ENCODE results near the gene STAB1.

The STAB1 gene

GRCh38 chr3:52487050-52487787, 7.9 kb upstream of the STAB1 start:
- ATAC-seq: no peak
- DNase-seq: no peak

GRCh38 chr3:52487788-52488691, 7.1 kb upstream of the STAB1 start:
- no peak for DNase-seq
- no peak for ATAC-seq

GRCh38 chr3:52488746-52489145, 6.4 kb upstream of the STAB1 start:
- ATAC-seq: no peak
- DNase-seq: no peak

- no peak for DNase-seq
- ATAC-seq: no peak
These were observed 5.7 kb upstream of the STAB1 start for GRCh38 chr3:52489453-52489852.

- no peak for DNase-seq
- no peak for ATAC-seq
These were observed 4.9 kb upstream of the STAB1 start for GRCh38 chr3:52490035-52490938.

GRCh38 chr3:52490939-52491526, 4.1 kb upstream of the STAB1 start:
- no peak for DNase-seq
- ATAC-seq: no peak

GRCh38 chr3:52492059-52492458, 3.1 kb upstream of the STAB1 start:
- no peak for ATAC-seq
- DNase-seq: no peak

- DNase-seq (no peak), ATAC-seq (no peak)
These were observed 1.7 kb upstream of the STAB1 start for GRCh38 chr3:52493232-52494017.

- no peak for ATAC-seq
- no peak for DNase-seq
These were observed 693 bp upstream of the STAB1 start for GRCh38 chr3:52494445-52494844.

GRCh38 chr3:52495777-52496602, 852 bp downstream of the STAB1 start:
- DNase-seq (no peak), ATAC-seq (no peak)

- ATAC-seq (no peak), DNase-seq (no peak)
These were observed 3.3 kb downstream of the STAB1 start for GRCh38 chr3:52498137-52499054.

GRCh38 chr3:52501046-52501445, 5.9 kb downstream of the STAB1 start:
- ATAC-seq: no peak

GRCh38 chr3:52502001-52502400, 6.9 kb downstream of the STAB1 start:
- DNase-seq (no peak), ATAC-seq (no peak)

More at GRCh38 chr3:52501046-52501445, 5.9 kb downstream of the STAB1 start:
- DNase-seq: no peak

GRCh38 chr3:52502808-52503350, 7.7 kb downstream of the STAB1 start:
- ATAC-seq (no peak), DNase-seq (no peak)

GRCh38 chr3:52503788-52504424, 8.8 kb downstream of the STAB1 start:
- DNase-seq: no peak
- no peak for ATAC-seq

- no peak for ATAC-seq
These were observed 9.8 kb downstream of the STAB1 start for GRCh38 chr3:52504977-52505376.

GRCh38 chr3:52506266-52506966, 11.3 kb downstream of the STAB1 start:
- ATAC-seq (no peak), DNase-seq (no peak)

More at GRCh38 chr3:52504977-52505376, 9.8 kb downstream of the STAB1 start:
- no peak for DNase-seq

- DNase-seq: no peak
These were observed 12.2 kb downstream of the STAB1 start for GRCh38 chr3:52507359-52507758.

More at GRCh38 chr3:52507359-52507758, 12.2 kb downstream of the STAB1 start:
- no peak for ATAC-seq
